Keratinocyte (primary cell): ENCODE data around the gene ITPKC. TPM values are rescaled to one million over a fixed set of nuclear protein-coding genes. Genes with fewer than 3 reads are reported as not detected.

Experiments used
- DNase-seq: peaks from one replicate; pipeline ENCODE4 v3.0.0-alpha.2; 2011; ENCODE audit warnings: low read depth, missing footprints, low spot score
- FAIRE-seq: peaks from 2 replicates; lab custom pipeline; 2011; peaks lifted over from hg19 to GRCh38; lab: Jason Lieb, UNC
- H2AFZ ChIP-seq: 2 replicates; pipeline ENCODE4 v1.6.0; 2012; ENCODE audit warnings: low read length, control low read depth, inconsistent platforms; ENCODE audit not compliant: control insufficient read depth
- H3K27ac ChIP-seq: 2 replicates; pipeline ENCODE4 v1.5.1; 2011; ENCODE audit warnings: low read length; ENCODE audit not compliant: control insufficient read depth, insufficient read depth
- H3K27me3 ChIP-seq: 3 replicates; pipeline ENCODE4 v1.6.0; 2011; ENCODE audit warnings: low read length; ENCODE audit not compliant: control insufficient read depth, insufficient read depth; ENCODE audit errors: extremely low read depth
- H3K36me3 ChIP-seq, 2 experiments: 2 replicates in 1 of 2; 3 replicates in 1 of 2; pipeline ENCODE4 v1.5.1; 2011; ENCODE audit warnings: low read length in 2 of 2, mild to moderate bottlenecking in 1 of 2; ENCODE audit not compliant: control insufficient read depth in 2 of 2, insufficient read depth in 2 of 2; ENCODE audit errors: extremely low read depth in 1 of 2
- H3K4me1 ChIP-seq: 3 replicates; pipeline ENCODE4 v1.5.1; 2011; ENCODE audit warnings: low read length; ENCODE audit not compliant: control insufficient read depth, insufficient read depth; ENCODE audit errors: extremely low read depth
- H3K4me2 ChIP-seq: 3 replicates; pipeline ENCODE4 v1.6.0; 2011; ENCODE audit warnings: low read depth, low read length; ENCODE audit not compliant: control insufficient read depth, insufficient read depth; ENCODE audit errors: extremely low read depth
- H3K4me3 ChIP-seq, 3 experiments: fragments of 200-600 bp in 1 of 3; sonication (generic) in 1 of 3; 2 replicates in 2 of 3; 3 replicates in 1 of 3; pipeline ENCODE4 v1.5.1; 2011 to 2016; ENCODE audit warnings: low read length in 3 of 3, mild to moderate bottlenecking in 3 of 3, control low read depth in 2 of 3, inconsistent platforms in 1 of 3, low read depth in 1 of 3, mixed read lengths in 1 of 3, mixed run types in 1 of 3, moderate library complexity in 1 of 3; ENCODE audit not compliant: control insufficient read depth in 2 of 3, insufficient read depth in 2 of 3; ENCODE audit errors: extremely low read depth in 1 of 3
- H3K79me2 ChIP-seq: 2 replicates; pipeline ENCODE4 v1.6.0; 2012; ENCODE audit warnings: low read length; ENCODE audit not compliant: control insufficient read depth, insufficient read depth
- H3K9ac ChIP-seq: 3 replicates; pipeline ENCODE4 v1.6.0; 2011; ENCODE audit warnings: low read length; ENCODE audit not compliant: control insufficient read depth, insufficient read depth; ENCODE audit errors: extremely low read depth
- H3K9me1 ChIP-seq: 3 replicates; pipeline ENCODE4 v1.6.0; 2011; ENCODE audit warnings: low read length; ENCODE audit not compliant: control insufficient read depth, insufficient read depth; ENCODE audit errors: extremely low read depth
- H3K9me3 ChIP-seq: 2 replicates; pipeline ENCODE4 v1.5.1; 2012; ENCODE audit warnings: low read depth, low read length; ENCODE audit not compliant: control insufficient read depth
- H4K20me1 ChIP-seq: 3 replicates; pipeline ENCODE4 v1.6.0; 2011; ENCODE audit warnings: low read length; ENCODE audit not compliant: control insufficient read depth, insufficient read depth; ENCODE audit errors: extremely low read depth
- CTCF ChIP-seq, 3 experiments: IDR thresholded peaks in 1 of 3; conservative IDR thresholded peaks in 1 of 3; optimal IDR thresholded peaks in 1 of 3; 2 replicates in 2 of 3; 3 replicates in 1 of 3; pipeline versions ENCODE3 to v1.5.1; 2011; ENCODE audit warnings: low read length in 3 of 3, mild to moderate bottlenecking in 3 of 3, moderate library complexity in 2 of 3, control low read depth in 1 of 3, inconsistent platforms in 1 of 3; ENCODE audit not compliant: insufficient read depth in 2 of 3; ENCODE audit errors: extremely low read depth in 1 of 3
- EZH2 ChIP-seq: IDR thresholded peaks from one replicate; pipeline ENCODE4 v1.6.1; 2012; ENCODE audit warnings: inconsistent platforms, mild to moderate bottlenecking, low read length, moderate library complexity
- dilution Hi-C: fragments of 300-500 bp; cut with MboI; formaldehyde crosslinking; loops from one replicate; pipeline ENCODE4 v1.7.0; 2020; ENCODE audit warnings: low sequenced_read_pairs; ENCODE audit not compliant: extremely low pct_ligation_motif_present
- polyA plus RNA-seq, 5 experiments: library from polyadenylated mRNA; depleted of rRNA in 3 of 5; stranded (reverse) in 3 of 5; stranded (forward) in 1 of 5; unstranded in 1 of 5; fragments of >200 nt; gene quantifications; 1 replicate in 1 of 5; 2 replicates in 3 of 5; 3 replicates in 1 of 5; pipeline versions ENCODE4 v1.2.1 to v1.2.3, GENCODE V29; 2011 to 2012; ENCODE audit warnings: missing spikeins in 2 of 5, low read depth in 1 of 5, low replicate concordance in 1 of 5

Gene ITPKC
- polyA plus RNA-seq, 1 donor (not counting 4 experiments of a cell fraction or from before 2014, with no cell fraction given) = 17.2 TPM

- FAIRE-seq = no peak
Measured at GRCh38 chr19:40759352-40759751, 42.4 kb downstream of the ITPKC start.

GRCh38 chr19:40762754-40763470, 46.0 kb downstream of the ITPKC start:
- Histone ChIP-seq H3K9ac (no peak overlapping the region), H3K4me1 (no peaks in the 10 kb centered on the region), H2AFZ (no peak overlapping the region), H3K27ac (no peak overlapping the region), H4K20me1 (peaks cover 2% of the 10 kb centered on the region), H3K4me2 (no peak overlapping the region), H3K79me2 (peaks cover 29% of the 10 kb centered on the region), H3K9me1 (no peaks in the 10 kb centered on the region), H3K36me3 (peaks cover 59 to 62% of the 10 kb centered on the region in 2 experiments), H3K4me3 (no peak overlapping the region), H3K9me3 (no peaks in the 10 kb centered on the region), H3K27me3 (no peaks in the 10 kb centered on the region)
- TF ChIP-seq EZH2 (no peak), CTCF (optimal IDR thresholded peaks at IDR 0.05 in 1 of 3, IDR thresholded peaks at IDR 0.05 in 1 of 3, conservative IDR thresholded peaks at IDR 0.05 in 1 of 3; ENCODE audit: extremely low read depth in 1 of 3, insufficient read depth in 2 of 3, low read length in 3 of 3) (no peak)
- DNase-seq (no peak), FAIRE-seq (no peak)
- dilution Hi-C loops = no loop called here

More at GRCh38 chr19:40759352-40759751, 42.4 kb downstream of the ITPKC start:
- Histone ChIP-seq H2AFZ (no peak overlapping the region), H3K4me2 (no peak overlapping the region), H3K9me1 (peaks cover 9% of the 10 kb centered on the region), H3K27me3 (no peaks in the 10 kb centered on the region), H4K20me1 (peaks cover 22% of the 10 kb centered on the region), H3K27ac (no peak overlapping the region), H3K9ac (no peak overlapping the region), H3K79me2 (peaks cover 62% of the 10 kb centered on the region), H3K4me3 (no peak overlapping the region), H3K36me3 (peaks cover 57 to 78% of the 10 kb centered on the region in 2 experiments), H3K9me3 (no peaks in the 10 kb centered on the region), H3K4me1 (peaks cover 24% of the 10 kb centered on the region)
- dilution Hi-C loops = no loop called here
- no peak for TF ChIP-seq EZH2
- no peak for TF ChIP-seq CTCF (optimal IDR thresholded peaks at IDR 0.05 in 1 of 3, IDR thresholded peaks at IDR 0.05 in 1 of 3, conservative IDR thresholded peaks at IDR 0.05 in 1 of 3; ENCODE audit: extremely low read depth in 1 of 3, insufficient read depth in 2 of 3, low read length in 3 of 3)
- no peak for DNase-seq
